Lung (tissue), 12 donors: ENCODE data around the gene RABGGTA. TPM values are rescaled to one million over a fixed set of nuclear protein-coding genes. Genes with fewer than 3 reads are reported as not detected.

Experiments
- ATAC-seq: fragments of 200-7000 bp; cut with Tn5 transposase; one replicate; pipeline ENCODE4 v1.9.1; 2020; ENCODE audit warnings: moderate number of reproducible peaks; ENCODE audit not compliant: insufficient read depth, low FRiP score
- DNase-seq, 3 donors: peaks; one replicate each; pipeline ENCODE4 v3.0.0-alpha.2; 2013 to 2017
- H3K27ac ChIP-seq, 2 donors: one replicate each; pipeline ENCODE4 v1.5.1; 2013; ENCODE audit warnings: mild to moderate bottlenecking in 2 of 2, moderate library complexity in 2 of 2, control low read depth in 1 of 2, inconsistent platforms in 1 of 2, low read depth in 1 of 2, low read length in 1 of 2
- H3K27me3 ChIP-seq, 3 donors: one replicate each; pipeline ENCODE4 v1.5.1; 2013; ENCODE audit warnings: low read length in 2 of 3; ENCODE audit not compliant: control insufficient read depth in 3 of 3, insufficient read depth in 3 of 3
- H3K36me3 ChIP-seq, 4 donors: one replicate each; pipeline ENCODE4 v1.5.1; 2013; ENCODE audit warnings: low read length in 4 of 4, mild to moderate bottlenecking in 1 of 4, moderate library complexity in 1 of 4; ENCODE audit not compliant: control insufficient read depth in 4 of 4, insufficient read depth in 4 of 4
- H3K4me1 ChIP-seq, 5 donors: one replicate each; pipeline ENCODE4 v1.5.1; 2013; ENCODE audit warnings: low read length in 5 of 5, mild to moderate bottlenecking in 2 of 5, moderate library complexity in 1 of 5; ENCODE audit not compliant: control insufficient read depth in 5 of 5, insufficient read depth in 5 of 5
- H3K4me3 ChIP-seq: one replicate; pipeline ENCODE4 v1.5.1; 2013; ENCODE audit warnings: mild to moderate bottlenecking, control low read depth, moderate library complexity
- H3K9ac ChIP-seq, 2 donors: one replicate each; pipeline ENCODE4 v1.5.1; 2013; ENCODE audit warnings: low read length in 2 of 2, control low read depth in 1 of 2; ENCODE audit not compliant: insufficient read depth in 1 of 2
- H3K9me3 ChIP-seq, 4 donors: one replicate each; pipeline ENCODE4 v1.5.1; 2013; ENCODE audit warnings: low read length in 3 of 4, mild to moderate bottlenecking in 1 of 4, moderate library complexity in 1 of 4; ENCODE audit not compliant: control insufficient read depth in 4 of 4, insufficient read depth in 3 of 4
- CTCF ChIP-seq: IDR thresholded peaks from 2 replicates; pipeline ENCODE4 v1.5.1; 2012; ENCODE audit warnings: mild to moderate bottlenecking; ENCODE audit errors: control extremely low read depth, extremely low read depth
- WGBS, 2 donors: extraction: QIAGEN DNeasy Blood & Tissue Kit; methylation state at CpG; one replicate each; pipeline ENCODE4 v1.1.7; 2013; 5-methylcytosine and 5-hydroxymethylcytosine counted together
- polyA plus RNA-seq, 2 donors: library from polyadenylated mRNA; stranded (reverse); fragments of 200-250 nt; gene quantifications; one replicate each; pipeline ENCODE4 v1.2.1, GENCODE V29; 2013
- total RNA-seq, 2 donors: library from RNA; depleted of rRNA in 1 of 2; stranded (reverse); fragments of >200 nt in 1 of 2; gene quantifications; one replicate each; pipeline ENCODE4 v1.2.1, GENCODE V29; 2014 to 2021
- donor health status: control.
- donor health status: control.
- donor health status: Bipolar disorder and iron deficiency.
- donor health status: healthy.
- donor health status: DM: yes; HTN: yes; CAD: no.

Gene RABGGTA
- total and polyA plus RNA-seq, 4 donors, result 19.7 to 55.8 (median 42.9) TPM

DNA sequence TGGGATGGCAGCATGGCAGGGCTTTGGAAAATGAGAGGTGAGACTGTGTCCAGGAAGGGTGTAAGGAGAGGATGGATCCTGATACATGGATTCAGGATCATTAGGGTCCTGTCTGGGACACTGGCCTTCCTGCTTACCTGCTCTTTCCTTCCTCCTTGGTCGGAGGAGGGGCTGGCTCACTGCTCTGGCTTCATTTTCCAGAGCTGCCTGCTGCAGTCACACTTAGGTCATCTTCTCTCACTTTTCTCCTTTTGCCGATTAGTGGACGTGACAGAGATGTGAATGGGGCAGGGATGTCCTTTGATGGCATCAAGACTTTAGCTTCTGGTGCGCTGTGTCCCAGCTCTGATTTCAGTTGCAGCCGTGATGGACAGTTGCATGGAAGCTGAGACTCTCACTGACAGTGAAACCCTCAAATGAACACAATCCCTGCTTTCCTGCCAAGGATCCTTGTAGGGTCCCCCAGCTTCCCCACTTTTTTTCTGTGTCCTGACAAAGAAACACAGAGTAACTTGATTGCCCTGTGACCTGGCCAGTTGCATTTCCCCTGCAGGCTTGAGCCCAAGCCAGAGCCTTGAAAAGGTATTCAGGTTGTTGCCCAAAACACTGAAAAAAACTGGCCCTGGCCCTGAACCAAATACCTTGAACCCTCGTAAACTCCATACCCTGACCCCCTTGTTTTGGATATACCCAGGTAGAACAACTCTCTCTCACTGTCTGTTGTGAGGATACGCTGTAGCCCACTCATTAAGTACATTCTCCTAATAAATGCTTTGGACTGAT lies 37.1 kb upstream of the RABGGTA start:
- H3K4me1 ChIP-seq, result peaks cover 4 to 26% (median 9%) of the 10 kb centered on the region in 5 donors
- no peak overlapping the region for H3K27ac ChIP-seq
- 78 to 85% methylated on average over 7 of the region's 7 CpGs for WGBS, 2 donors
- no peak overlapping the region for H3K4me3 ChIP-seq
- H3K9me3 ChIP-seq, result no peaks in the 10 kb centered on the region
- H3K9ac ChIP-seq, result no peak overlapping the region
- DNase-seq (no peak), ATAC-seq (no peak)
- no peaks in the 10 kb centered on the region for H3K27me3 ChIP-seq
- no peak for TF ChIP-seq CTCF
- H3K36me3 ChIP-seq, result peaks cover 11 to 36% (median 32%) of the 10 kb centered on the region in 4 donors

GRCh38 chr14:24307575-24308341 lies 36.4 kb upstream of the RABGGTA start, which contains the start of gene CIDEB:
Gene CIDEB, minus strand, starts transcription at chr14:24307977. Its CDS starts 119 bp downstream, at chr14:24307858.
- no peak within 1 kb of the TSS for H3K9ac ChIP-seq
- H3K4me1 ChIP-seq, result peaks cover 4 to 24% (median 9%) of the 10 kb centered on the region in 5 donors
- DNase-seq (peak; percentile 56 to 67 (median 58)), ATAC-seq (no peak)
- H3K9me3 ChIP-seq, result no peaks in the 10 kb centered on the region
- WGBS, 2 donors, result 62 to 64% methylated on average over 6 of the region's 6 CpGs
- peak; percentile 77 for TF ChIP-seq CTCF
- H3K4me3 ChIP-seq, result no peak within 1 kb of the TSS
- no peak within 1 kb of the TSS for H3K27ac ChIP-seq
- no peaks in the 10 kb centered on the region for H3K27me3 ChIP-seq
- peaks cover 11 to 44% (median 38%) of the 10 kb centered on the region in 4 donors for H3K36me3 ChIP-seq

DNA sequence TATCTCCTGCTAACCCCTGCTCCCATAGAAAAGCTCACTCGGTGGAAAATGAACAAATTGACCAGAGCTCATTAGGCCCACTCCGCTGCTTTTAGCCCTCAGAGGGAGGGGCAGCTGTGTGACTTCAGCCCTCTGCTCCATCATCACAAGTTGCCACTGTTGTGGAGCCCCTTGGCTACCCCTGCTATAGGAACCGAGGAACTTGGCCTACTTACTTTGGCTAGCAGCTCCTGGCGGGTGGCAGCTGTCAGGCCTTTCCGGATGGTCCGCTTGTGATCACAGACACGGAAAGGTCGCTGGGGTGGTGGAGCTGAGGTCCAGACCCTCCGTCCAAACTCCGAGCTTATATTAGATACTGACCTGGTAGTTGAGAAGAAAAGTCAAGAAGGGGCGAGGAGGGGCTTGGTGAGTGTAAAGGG lies 35.8 kb upstream of the RABGGTA start:
- Histone ChIP-seq H3K27me3 (no peaks in the 10 kb centered on the region), H3K36me3 (peaks cover 11 to 50% (median 43%) of the 10 kb centered on the region in 4 donors), H3K4me1 (peaks cover 4 to 23% (median 9%) of the 10 kb centered on the region in 5 donors), H3K9me3 (no peaks in the 10 kb centered on the region), H3K9ac (no peak overlapping the region), H3K27ac (no peak overlapping the region), H3K4me3 (no peak overlapping the region)
- no peak for TF ChIP-seq CTCF
- DNase-seq, result no peak
- ATAC-seq, result no peak
- 85 to 87% methylated on average over 11 of the region's 11 CpGs for WGBS, 2 donors
